HG03457 (cell line): ENCODE measurements around the gene TBC1D22B.

ENCODE experiments used
- ATAC-seq: cut with Tn5 transposase; IDR thresholded peaks from one replicate; pipeline ENCODE4 v1.9.1; 2021; ENCODE audit warnings: moderate number of reproducible peaks; ENCODE audit not compliant: unreplicated experiment

TBC1D22B gene

DNA sequence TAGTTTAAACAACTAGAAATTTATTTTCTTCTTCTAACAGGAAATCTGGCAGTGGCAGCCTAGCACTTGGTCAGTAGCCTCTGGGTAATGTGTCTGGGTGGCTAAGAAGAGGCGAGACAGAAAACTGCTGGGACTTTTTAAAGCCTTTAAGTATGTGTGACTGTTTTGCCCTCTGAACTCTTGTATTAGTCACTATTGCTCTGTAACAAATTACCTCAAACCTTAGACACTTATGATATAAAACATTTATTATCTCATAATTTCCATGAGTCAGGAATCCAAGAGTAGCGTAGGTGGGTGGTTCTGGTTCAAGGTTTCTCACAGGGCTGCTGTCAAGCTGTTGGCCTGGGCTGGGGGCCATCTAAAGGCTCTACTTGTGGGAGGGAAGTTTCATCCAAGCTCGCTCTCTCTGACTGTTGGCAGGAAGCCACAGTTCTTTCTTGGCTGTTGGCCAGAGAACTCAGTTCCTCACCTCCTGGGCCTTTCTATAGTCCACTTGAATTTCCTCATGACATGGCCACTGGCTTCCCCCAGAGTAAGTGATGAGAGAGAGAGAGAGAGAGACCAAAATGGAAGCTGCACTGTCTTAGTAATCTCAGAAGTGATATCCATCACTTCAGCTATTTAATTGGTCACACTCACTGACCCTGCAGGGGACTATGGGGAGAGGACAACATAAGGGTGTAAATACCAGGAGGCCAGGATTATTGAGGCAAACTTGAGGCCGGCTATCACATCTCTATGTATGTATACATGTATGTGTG, 17.4 kb upstream of the TBC1D22B start:
- ATAC-seq = no peak

DNA sequence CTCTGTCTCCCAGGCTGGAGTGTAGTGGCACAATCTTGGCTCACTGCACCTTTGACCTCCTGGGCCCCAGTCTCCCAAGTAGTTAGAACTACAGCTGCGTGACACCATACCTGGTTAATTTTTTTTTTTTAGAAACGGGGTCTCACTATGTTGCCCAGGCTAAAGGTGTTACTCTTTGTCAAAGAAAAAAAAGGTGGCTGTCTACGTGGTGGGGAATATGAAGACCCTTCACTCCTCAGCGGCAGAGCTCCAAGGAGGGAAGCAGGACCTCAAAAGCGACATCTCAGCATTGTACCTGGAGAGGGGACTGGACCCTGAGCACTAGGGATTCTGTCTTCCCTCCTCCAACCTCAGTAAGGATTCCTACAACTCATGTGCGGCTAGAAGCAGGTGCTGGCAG, 16.4 kb upstream of the TBC1D22B start:
- ATAC-seq = no peak

GRCh38 chr6:37241775-37242428, 15.7 kb upstream of the TBC1D22B start:
- ATAC-seq = no peak

GRCh38 chr6:37242429-37243052, 15.0 kb upstream of the TBC1D22B start:
- ATAC-seq = no peak

DNA sequence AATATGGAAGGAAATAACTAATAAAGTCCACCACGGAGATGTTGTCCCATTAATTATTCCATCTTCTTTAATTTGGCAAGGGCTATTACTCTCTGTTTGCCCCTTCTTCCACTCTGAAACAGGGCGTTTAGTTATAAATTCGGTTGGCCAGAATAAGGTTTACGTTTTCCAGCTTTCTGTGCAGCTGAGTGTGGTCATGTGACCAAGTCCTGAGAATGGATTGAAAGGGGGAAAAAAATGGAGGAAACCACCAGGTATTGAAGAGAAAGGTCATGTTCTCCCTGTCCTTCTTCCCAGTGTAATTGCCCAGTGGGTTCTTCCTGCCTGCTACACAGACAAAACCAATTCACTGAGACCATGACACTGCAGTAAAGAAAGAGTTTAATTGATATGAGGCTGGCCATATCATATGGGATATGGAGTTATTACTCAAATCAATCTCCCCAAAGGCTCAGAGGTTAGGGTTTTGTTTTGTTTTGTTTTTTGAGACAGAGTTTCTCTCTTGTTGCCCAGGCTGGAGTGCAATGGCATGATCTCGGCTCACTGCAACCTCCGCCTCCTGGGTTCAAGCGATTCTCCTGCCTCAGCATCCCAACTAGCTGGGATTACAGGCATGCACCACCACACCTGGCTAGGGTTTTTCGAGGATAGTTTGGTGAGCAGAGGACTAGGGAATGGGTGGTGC, 14.3 kb upstream of the TBC1D22B start:
- no peak for ATAC-seq

- ATAC-seq = no peak
Observed at GRCh38 chr6:37243816-37244370, 13.7 kb upstream of the TBC1D22B start.

- no peak for ATAC-seq
Observed at GRCh38 chr6:37244430-37245310, 12.9 kb upstream of the TBC1D22B start.

DNA sequence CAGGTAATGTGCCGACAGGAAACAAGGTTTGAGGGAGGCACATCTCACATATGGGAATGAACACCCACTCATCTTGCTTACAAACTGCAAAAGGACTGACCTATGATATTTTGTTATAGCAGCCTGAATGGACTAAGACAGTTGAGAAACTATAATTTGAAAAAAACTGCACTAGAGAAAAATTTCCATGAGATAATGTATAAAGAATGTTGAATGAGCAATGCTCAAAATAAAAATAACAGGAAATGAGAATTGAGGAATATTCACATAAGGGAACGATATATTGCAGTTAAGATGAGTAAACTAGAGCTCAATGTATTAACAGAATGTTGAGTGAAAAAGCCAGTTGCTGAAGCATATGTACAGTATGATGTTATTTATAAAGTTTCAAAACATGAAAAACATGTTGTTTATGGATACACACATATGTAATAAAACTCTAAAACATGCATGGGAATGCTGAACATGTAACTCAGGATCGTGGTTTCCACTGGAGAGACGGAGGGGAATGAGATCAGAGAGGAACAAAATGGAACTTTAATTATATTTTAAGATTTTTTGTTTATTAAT, 6.3 kb upstream of the TBC1D22B start:
- no peak for ATAC-seq

- ATAC-seq = no peak
Observed at GRCh38 chr6:37253486-37254007, 4.0 kb upstream of the TBC1D22B start.

GRCh38 chr6:37254881-37255280, 2.7 kb upstream of the TBC1D22B start:
- no peak for ATAC-seq

- ATAC-seq = no peak
Observed at GRCh38 chr6:37256692-37257319, 766 bp upstream of the TBC1D22B start.

DNA sequence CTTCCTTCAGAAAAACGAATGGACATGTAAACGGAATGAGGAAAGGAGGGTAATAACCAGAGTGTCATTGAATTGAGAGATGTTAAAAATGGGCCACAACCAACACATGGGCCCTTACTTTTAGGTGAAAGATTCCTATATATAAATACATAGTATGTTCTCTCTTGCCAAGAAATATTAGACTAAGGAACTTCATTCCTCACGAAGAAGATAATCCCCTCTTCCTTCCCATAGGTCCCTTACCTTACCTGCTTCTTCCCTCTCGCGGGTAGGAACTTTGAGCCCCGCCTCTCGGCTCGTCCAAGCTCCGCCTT, 295 bp upstream of the TBC1D22B start:
- ATAC-seq = no peak

DNA sequence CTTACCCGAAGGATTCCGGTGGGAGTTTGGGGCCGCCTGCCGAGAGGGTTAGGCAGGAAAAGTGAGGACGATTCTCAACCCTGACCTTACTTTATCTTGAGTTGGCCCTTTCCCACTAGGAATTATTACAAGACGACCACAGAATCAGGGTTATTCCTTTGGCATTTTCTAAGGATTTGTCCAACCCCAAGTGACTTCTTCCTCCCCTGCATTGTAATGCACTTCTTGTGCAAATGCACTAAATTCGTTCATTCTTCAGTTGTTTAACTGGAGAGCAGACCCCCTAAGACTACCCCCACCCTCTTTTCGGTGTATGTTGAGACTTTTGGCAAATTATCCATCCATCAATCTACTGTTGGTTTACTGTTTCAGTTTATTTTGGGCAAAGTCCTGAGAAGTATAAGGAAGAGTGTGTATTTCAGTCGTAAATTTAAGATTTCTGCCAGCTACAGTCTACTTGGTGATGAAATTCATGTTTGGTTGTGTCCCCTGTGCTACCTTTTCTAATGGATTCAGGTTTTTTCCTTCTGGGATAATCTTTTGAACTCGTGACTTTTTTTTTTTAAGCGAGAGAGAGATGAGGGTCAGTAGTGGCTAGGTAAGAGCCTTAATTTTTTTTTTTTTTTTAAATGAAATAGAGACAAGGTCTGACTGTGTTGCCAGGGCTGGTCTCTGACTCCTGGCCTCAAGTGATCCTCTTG, 983 bp downstream of the TBC1D22B start:
- no peak for ATAC-seq

DNA sequence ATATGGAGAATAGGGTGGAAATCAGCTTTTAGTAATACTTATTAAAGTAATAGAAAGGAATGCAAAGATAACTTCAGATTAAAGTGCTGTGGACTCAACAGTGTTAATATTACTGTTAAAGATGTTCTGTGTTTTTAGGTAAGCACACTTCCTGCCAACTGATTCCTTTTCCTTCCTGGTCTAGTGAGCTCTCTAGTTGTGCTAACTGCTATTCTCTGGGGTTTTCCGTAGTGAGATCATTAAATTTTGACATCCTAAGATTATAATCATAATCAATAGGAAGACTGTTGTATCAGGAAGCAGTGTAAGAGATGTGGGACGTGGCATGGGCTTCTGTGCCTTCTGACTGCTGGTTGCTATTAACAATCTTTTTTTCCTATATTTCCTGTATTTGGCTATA, 1.6 kb downstream of the TBC1D22B start:
- ATAC-seq = no peak

DNA sequence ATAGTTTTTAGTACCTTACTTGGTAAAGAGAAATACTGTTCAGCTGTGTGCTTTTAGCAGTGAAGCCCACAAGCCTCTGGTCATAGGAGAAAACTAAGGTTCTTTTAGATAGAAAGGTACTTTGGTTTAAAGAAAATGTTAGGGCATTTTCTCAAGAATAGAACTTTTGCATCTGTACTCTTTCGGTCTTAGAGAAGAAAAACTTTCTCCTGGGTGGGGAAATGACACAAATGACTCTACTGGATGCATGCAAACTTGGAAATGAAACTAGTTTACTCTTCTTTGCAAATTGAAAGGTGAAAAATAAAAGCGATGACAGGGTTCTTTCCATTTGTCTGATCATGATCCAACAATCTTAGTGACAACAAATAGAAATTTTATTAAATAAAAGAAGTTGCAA, 2.5 kb downstream of the TBC1D22B start:
- ATAC-seq = no peak

DNA sequence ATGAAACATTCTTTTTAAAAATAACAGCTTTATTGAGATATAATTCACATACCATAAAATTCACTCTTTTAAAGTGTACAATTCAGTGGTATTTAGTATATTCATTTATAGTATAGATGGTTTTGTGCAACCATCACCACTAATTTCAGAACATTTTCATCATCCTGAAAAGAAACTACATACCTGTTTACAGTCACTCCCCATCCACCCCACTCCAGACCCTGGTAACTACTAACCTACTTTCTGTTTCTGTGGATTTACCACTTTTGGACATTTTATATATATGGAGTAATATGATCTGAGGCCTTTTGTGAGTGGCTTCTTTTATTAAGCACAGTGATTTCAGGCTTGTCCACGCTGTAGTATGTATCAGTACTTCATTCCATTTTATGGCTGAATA, 2.9 kb downstream of the TBC1D22B start:
- no peak for ATAC-seq

DNA sequence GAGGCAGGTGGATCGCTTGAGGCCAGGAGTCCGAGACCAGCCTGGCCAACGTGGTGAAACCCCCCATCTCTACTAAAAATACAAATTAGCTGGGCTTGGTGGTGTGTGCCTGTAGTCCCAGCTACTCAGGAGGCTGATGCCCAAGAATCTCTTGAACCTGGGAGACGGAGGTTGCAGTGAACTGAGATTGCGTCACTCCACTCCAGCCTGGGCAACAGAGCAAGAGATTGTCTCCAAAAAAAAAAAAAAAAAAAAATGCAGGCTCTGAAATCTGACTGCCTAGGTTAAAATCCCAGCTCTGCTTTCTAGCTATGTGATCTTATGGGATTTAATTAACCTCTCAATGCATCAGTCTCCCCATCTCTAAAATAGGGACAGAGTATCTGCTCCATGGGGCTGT, 3.6 kb downstream of the TBC1D22B start:
- ATAC-seq = no peak

DNA sequence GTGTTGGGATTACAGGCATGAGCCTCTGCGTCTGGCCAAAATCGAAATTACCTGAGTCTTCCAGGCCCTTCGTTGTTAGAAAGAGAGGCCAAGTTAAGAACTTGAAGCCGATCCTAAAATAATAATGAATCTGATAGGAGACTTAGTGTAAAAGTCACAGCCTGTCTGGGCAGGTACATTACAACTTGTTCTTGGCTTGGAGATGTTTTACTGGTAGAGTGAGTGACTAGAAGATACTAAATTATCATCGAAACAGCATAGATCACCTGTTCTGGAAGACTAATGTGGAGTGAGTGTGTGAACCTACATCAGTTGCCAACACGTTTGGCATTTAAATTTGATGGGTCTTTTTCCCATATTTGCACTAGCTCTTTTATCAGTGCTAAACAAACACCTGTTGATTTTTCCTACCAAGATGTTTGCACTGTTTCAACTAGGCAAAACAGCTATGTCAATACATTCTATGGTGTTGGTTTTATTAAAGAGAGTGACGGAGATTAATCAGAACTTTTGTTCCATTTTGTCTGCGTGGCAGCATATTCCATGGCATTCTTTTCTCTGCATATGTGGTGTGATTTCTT, 5.0 kb downstream of the TBC1D22B start:
- no peak for ATAC-seq

DNA sequence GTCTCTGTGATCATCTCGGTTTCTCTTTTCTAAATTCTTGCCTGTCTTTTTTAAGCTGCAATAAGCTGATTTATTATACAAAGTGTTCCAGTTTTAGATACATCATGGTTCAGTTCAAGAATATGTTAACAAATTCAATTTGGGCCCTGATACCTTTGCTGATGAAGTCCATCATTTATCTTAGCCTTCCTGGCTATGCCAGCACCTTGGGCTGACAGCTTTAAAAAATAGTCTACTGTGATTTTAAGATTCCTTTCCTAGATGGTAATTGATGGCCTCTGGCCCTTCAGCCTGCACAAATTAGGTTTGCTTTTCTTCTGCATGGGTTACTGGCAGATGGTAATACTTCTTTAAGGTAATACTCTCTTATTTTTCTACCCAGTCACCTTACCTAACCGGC, 7.4 kb downstream of the TBC1D22B start:
- no peak for ATAC-seq
